Transverse colon (tissue), 4 donors: ENCODE measurements around the gene UBE2F.
"Not testable (repeated sequence)": the region's sequence is repeated elsewhere in the genome, so short reads cannot be mapped to it uniquely, and the experiment has no call there.

Experiments
- CTCF ChIP-seq, 5 experiments: fragments of 200-600 bp in 3 of 5; fragments of 450-650 bp in 2 of 5; sonication (generic) in 3 of 5; IDR thresholded peaks; 1 replicate in 2 of 5; 2 replicates in 3 of 5; pipeline ENCODE4 v1.5.1; 2016 to 2017; ENCODE audit warnings: antibody characterized with exemption in 5 of 5, inconsistent platforms in 3 of 5, mild to moderate bottlenecking in 2 of 5, moderate library complexity in 1 of 5
- POLR2AphosphoS5 ChIP-seq, 3 donors: sonication (generic); formaldehyde crosslinking; IDR thresholded peaks; one replicate each; pipeline ENCODE4 v1.6.1; 2016; ENCODE audit warnings: antibody characterized with exemption in 3 of 3

GRCh38 chr2:237951354-237951753 lies 15.5 kb upstream of the UBE2F start:
- not testable (repeated sequence) for TF ChIP-seq CTCF, POLR2AphosphoS5 (IDR thresholded peaks at IDR 0.05)
